ENCODE measurements around the gene CDC20.
A peak's percentile ranks its signal among the peaks of the same experiment; 100 is the strongest.

CDC20 gene

DNA sequence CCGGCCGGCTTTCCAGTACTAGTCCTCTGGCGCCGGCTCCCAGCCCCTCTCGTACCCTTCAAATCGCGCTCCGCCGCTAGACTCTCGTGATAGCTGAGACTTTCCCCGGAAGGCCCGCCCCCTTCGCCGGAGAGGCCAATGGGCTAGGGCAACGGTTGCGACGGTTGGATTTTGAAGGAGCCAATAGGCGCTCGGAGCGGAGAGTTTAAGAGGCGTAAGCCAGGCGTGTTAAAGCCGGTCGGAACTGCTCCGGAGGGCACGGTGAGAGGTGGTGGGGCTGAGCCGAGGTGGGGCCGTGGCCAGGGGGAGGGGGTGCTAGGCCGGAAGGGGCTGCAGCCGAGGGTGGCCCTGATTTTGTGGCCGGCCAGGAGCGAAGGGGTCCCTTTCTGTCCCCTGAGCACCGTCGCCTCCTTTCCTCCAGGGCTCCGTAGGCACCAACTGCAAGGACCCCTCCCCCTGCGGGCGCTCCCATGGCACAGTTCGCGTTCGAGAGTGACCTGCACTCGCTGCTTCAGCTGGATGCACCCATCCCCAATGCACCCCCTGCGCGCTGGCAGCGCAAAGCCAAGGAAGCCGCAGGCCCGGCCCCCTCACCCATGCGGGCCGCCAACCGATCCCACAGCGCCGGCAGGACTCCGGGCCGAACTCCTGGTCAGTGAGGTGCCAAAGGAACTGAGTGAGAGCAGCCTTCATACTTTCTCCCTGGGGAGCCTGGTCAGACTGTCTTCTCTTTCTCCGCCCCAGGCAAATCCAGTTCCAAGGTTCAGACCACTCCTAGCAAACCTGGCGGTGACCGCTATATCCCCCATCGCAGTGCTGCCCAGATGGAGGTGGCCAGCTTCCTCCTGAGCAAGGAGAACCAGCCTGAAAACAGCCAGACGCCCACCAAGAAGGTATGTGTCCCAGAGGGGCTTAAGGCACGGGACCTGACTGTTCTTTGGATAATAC, at the start of gene CDC20:
CDC20 (plus strand) TSS at position 236 of the 948 bp plus-strand sequence; CDS start at position 471, 235 bp downstream.
- DNase-seq = peak; percentile 98

DNA sequence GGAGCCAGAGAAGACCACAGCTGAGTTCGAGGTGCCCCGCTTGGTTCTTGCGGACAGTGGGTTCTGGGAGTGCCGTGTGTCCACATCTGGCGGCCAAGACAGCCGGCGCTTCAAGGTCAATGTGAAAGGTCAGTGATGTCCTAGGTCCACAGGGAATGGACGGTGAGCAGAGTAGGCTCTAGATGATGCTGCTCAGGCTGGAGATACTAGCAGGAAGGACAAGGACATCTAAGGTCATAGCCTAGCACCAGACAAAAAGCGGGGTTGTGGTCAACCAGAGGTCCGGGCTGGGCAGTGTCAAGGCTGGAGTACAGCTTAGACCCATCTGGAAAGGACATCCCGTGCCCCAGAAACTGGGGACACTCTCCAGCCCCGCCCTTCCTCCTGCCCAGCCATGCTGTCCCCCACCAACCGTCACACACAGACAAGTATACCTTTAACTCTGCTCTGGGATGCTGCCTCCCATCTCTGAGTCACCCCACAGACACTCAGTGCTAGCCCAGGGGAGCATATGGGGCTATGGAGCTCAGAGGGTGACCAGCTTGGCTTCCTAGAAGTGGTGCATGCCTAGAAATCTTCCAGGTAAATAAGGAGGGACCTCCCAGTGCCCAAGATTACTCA, 49.3 kb upstream of the CDC20 start:
- no peak for DNase-seq

DNA sequence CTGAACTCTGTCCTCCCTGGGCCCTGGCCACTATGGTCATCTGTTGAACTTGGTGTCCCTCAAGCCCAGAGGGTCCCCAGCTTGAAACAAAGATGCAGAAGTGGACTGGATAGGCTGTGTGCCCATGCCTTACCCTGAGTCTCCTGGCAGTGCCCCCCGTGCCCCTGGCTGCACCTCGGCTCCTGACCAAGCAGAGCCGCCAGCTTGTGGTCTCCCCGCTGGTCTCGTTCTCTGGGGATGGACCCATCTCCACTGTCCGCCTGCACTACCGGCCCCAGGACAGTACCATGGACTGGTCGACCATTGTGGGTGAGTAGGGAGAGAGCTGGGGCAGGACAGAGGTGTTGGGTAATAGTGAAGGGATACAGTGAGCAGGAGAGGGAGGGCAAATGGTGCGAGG, 47.3 kb upstream of the CDC20 start:
- no peak for DNase-seq

DNA sequence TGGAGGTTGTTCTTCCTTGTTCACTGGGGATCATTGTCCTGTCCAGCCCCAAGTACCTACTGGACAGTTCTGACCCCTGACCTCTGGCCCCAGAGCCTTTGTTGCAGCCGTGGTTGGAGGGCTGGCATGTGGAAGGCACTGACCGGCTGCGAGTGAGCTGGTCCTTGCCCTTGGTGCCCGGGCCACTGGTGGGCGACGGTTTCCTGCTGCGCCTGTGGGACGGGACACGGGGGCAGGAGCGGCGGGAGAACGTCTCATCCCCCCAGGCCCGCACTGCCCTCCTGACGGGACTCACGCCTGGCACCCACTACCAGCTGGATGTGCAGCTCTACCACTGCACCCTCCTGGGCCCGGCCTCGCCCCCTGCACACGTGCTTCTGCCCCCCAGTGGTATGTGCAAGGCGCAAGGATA, 46.6 kb upstream of the CDC20 start:
- no peak for DNase-seq

DNA sequence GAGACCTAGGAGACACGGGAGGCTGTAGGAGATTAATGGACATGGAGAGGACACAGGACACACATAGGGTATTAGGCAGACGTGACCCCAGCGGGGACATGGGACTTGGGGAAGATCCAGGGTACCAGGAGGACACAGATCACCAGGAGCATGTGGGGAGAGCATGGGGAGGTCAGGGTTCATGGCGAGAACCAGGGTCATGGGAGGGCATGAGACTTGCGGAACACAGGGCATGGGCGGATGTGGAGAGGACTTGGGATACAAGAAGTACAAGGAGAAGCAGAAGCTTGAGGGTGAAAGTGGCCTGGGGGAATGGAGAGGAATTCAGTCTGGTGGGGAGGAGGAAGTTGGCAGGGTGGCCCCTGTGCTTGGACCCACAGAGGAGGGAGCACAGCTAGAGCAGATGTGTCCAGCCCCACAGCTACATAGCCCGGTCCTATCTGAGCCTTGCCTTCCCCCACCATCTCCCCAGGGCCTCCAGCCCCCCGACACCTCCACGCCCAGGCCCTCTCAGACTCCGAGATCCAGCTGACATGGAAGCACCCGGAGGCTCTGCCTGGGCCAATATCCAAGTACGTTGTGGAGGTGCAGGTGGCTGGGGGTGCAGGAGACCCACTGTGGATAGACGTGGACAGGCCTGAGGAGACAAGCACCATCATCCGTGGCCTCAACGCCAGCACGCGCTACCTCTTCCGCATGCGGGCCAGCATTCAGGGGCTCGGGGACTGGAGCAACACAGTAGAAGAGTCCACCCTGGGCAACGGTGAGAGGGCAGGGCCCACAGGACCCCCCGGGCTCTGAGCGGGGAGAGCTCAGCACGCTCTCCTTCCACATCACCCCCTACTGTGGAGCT, 45.9 kb upstream of the CDC20 start:
- no peak for DNase-seq

DNA sequence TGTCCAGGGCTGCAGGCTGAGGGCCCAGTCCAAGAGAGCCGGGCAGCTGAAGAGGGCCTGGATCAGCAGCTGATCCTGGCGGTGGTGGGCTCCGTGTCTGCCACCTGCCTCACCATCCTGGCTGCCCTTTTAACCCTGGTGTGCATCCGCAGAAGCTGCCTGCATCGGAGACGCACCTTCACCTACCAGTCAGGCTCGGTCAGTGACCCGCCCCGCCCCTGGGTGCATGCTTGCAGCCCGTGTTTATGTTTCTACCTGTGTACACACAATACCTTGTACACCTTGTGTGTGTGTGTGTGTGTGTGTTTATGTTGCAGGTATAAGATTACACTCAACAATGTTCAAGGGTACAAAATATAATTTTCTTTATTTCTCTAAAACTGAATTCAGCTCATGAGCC, 45.0 kb upstream of the CDC20 start:
- no peak for DNase-seq

DNA sequence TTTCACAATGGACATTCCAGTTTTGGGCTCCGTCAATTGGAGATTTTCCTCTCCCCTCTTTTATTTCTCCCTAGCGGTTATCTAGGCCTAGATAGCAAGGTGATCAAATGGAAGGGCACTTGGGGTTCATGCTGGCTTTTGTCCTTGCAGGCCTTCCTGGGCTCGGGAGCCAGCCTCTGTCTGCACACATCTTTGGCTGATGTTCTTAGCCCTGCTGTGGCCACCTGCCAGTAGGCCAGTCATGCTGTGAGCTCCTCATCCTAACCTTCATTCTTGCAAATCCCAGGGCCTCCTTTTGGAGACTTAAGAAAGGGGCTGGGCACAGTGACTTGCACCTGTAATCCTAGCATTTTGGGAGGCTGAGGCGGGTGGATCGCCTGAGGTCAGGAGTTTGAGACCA, 44.5 kb upstream of the CDC20 start:
- DNase-seq = no peak

DNA sequence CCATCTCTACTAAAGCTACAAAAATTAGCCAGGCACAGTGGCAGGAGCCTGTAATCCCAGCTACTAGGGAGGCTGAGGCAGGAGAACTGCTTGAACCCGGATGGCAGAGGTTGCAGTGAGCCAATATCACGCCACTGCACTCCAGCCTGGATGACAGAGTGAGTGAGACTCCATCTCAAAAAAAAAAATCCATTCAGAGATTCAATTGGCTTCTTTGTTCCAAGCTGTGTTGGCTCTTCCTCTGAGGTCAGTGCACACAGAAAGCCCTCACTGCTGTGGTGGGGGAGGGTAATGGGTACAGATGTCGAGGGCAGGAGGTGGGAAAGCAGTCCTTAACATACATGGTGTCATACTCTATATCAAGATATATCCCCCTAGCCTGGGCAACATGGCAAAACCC, 43.3 kb upstream of the CDC20 start:
- no peak for DNase-seq

DNA sequence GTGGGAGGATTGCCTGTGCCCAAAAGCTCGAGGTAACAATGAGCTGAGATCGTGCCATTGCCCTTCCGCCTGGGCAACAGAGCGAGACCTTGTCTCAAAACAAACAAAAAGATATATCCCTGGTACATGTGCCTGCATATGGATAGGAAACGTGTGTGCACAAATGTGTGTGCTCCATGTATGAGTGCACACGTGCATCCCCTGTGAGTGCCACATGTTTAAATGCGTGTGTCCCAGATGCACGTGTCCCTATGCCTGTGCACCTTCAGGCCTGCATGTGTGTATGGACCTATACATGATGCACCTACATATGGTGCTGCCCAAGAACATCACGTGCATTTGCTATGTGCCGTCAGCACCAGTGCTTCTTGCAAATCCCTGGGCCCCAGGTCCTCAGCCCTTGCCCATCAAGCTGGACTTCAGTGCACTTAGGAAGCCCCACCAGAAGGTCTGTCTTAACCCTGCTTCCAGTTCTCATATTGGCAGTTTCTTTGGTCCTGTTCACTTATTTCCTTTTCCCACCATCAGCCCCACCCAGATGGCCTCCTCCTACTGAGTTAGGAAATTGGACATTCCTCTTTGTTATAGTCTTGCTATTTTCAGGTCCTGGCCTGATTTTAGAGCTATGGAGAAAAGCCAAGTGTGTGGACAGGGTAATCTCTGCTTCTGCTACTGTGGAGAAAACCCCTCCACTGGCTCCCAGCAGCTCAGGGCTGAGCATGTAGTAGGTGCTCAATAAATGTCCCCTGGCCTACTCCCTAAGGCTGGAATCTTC, 42.6 kb upstream of the CDC20 start:
- DNase-seq = no peak

DNA sequence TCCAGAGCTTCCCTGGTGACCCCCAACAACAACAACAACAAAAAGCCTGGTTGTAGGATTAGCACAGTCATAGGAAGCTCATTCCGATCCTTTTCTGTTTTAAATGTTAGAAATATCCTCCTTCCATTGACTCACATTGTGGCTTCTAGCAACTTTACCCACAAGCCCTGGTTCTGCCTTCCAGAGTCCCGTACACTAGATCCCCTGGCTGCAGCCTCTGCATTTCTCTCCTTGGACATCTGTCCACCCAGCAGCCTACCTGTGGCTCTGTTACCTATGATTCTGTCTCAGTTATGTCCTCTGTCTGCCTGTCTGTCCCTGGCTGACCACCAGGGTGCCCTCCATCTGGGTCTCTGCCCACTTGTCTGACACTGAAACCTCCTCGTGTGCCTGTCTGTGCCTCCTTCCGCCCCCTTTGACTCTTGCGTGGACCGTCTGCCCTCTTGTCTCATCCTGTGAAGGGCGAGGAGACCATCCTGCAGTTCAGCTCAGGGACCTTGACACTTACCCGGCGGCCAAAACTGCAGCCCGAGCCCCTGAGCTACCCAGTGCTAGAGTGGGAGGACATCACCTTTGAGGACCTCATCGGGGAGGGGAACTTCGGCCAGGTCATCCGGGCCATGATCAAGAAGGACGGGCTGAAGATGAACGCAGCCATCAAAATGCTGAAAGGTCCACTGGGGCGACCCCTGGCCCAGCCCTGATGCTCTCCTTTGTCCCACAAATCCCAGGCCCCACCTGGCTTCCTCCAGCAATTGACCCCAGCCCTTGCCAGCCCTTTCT, 41.9 kb upstream of the CDC20 start:
- no peak for DNase-seq

DNA sequence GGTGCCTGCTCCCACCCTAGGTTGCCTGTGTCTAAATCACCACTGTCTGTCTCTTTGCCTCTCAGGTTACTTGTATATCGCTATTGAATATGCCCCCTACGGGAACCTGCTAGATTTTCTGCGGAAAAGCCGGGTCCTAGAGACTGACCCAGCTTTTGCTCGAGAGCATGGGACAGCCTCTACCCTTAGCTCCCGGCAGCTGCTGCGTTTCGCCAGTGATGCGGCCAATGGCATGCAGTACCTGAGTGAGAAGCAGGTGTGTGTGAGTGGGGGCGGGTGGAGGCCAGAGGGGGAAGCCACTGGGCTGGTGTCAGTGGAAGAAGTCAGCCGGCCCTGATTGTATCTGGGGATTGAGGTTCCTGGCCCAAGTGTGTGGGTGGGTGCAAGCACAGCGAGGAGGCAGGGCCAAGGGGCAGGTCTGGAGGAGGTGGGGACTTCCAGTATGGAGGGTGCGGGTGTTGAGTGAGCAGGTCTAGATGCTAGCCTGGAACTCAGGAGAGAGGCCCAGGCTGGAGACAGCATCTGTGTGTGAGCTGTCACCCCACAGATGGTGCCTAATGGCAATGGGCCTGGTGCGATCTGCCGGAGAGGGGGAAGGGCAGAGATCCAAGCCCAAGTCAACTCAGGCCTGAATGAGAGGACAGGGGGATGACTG, 40.8 kb upstream of the CDC20 start:
- no peak for DNase-seq

DNA sequence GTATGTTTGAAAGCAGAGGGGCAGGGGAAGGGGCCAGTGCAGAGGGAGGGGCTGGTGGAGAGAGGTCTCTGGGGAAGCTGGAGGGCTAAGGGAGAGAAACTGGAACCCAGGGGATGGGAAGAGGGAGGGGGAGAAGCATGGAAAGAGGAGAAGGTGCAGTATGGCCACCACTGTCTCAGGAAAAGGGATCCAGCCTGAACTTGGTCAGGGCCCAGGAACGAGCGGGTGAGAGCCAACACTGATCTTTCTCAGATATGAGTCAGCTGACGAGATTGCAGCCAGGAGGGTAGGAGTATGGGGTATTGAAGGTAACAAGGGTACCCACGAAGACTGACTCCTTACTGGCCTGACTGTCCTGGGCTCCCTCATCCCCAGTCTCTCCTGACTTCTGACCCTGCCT, 40.0 kb upstream of the CDC20 start:
- no peak for DNase-seq

DNA sequence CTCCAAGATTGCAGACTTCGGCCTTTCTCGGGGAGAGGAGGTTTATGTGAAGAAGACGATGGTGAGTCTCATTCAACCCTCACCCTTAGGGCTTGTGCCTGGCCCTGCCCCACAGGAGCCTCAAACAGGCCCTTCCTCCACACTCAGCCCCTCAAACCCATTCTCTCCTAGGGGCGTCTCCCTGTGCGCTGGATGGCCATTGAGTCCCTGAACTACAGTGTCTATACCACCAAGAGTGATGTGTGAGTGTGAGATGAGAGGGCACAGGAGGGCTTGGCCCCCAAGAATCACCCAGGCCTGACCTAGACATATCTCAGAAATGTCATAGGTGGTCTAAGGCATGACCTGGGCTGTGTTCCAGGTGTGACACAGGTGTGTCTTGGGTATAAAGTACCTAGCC, 39.5 kb upstream of the CDC20 start:
- DNase-seq = no peak

DNA sequence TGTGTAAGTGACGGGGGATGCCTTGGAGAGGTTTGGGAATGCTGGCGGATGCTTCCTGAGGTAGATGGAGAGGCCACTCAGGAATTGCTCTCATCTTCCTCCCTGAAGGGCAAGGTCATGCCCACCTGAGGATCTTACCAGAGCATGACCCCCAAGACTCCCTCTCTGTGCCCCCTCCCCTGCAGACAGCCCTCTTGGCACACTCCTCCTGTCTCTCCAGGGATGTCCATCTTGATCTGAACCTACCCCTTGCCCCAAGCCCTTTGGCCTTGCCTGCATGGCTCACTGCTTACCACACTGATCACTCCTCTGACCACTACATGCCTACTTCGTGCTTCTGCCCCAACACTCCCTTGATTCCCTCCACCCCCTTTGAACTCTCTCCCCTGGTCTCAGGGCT, 39.0 kb upstream of the CDC20 start:
- no peak for DNase-seq

DNA sequence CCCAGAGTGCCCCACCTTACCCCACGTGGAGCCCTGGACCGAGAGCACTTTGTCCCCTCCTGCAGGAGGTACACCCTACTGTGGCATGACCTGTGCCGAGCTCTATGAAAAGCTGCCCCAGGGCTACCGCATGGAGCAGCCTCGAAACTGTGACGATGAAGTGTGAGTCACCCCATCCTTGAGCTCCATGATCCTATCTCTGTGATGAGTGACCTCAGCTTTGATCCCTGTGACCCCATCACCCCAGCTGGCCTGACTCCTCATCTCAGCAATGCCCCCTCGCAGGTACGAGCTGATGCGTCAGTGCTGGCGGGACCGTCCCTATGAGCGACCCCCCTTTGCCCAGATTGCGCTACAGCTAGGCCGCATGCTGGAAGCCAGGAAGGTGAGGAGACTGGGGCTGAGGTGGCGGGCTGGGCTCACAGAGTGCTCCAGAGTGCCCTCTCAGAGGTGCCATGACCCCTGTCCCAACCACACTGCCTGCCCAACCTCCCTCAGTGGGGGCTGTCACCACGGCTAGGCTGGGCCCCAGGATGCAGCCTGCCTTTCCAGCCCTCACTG, 37.4 kb upstream of the CDC20 start:
- DNase-seq = no peak

DNA sequence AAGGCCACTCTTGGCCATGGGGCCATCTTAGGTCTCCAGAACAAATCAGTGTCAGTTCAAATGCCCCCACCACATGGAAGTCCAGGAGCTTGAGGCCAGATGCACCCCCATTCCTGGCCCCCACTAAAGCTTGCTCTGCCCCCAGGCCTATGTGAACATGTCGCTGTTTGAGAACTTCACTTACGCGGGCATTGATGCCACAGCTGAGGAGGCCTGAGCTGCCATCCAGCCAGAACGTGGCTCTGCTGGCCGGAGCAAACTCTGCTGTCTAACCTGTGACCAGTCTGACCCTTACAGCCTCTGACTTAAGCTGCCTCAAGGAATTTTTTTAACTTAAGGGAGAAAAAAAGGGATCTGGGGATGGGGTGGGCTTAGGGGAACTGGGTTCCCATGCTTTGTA, 36.3 kb upstream of the CDC20 start:
- no peak for DNase-seq

DNA sequence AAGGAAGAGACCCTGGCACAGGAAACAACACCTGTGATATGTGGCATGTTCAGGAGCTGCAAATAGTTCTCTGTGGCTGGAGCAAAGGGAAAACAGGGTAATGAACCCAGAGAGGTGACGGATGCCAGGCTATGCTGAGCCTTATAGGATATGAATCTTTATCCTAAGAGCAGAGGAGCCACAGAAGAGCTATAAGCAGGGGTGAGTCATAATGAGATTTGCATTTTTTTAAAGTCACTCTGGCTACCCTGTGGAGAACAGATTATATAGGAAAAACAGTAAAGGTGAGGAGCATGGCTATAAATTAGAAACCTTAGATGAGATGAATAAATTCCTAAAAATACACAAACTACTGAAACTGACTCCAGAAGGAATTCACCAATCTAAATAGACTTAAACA, 34.0 kb upstream of the CDC20 start:
- DNase-seq = no peak

DNA sequence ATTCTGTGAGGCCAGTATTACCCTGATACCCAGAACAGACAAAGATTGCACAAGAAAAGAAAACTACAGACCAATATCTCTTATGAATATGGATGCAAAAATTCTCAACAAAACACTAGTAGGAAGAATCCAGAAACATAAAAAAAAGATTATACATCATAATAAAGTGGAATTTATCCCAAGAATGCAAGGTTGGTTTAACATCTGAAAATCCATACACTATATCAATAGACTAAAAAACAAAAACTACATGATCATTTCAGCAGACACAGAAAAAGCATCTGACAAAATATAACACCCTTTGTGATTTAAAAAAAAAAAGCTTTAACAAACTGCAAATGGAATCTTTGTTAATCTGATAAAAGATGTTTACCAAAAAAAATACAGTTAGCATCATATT, 33.4 kb upstream of the CDC20 start:
- no peak for DNase-seq

DNA sequence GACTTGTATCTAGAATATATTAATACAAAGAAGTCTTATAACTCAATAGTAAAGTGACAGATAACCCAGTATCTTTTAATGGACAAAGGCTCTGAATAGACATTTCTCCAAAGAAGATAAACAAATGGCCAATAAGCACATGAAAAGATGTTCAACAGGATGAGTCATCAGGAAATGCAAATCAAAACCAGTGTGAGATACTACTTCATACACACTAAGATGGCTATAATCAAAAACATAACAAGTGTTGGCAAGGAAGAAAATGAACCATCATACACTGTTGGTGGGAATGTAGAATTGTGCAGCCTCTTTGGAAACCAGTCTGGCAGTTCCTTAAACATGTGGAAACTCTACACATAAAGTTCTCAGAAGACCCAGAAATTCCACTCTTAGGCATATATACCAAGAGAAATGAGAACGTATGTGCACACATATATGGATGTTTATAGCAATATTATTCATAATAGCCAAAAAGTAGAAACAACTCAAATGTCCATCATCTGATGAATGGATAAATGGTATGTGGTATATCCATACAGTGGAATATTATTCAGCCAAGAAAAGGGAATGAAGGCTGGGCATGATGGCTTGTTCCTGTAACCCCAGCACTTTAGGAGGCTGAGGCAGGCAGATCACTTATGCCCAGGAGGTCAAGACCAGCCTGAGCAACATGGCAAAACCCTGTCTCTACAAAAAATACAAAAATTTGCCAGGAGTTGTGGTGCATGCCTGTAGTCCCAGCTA, 31.1 kb upstream of the CDC20 start:
- no peak for DNase-seq
